AG10803 (cell line): ENCODE data around the gene ATP11C.

Source experiments
- DNase-seq: peaks from one replicate; pipeline ENCODE4 v3.0.0; 2010; ENCODE audit warnings: low read depth
- H3K4me3 ChIP-seq: 2 replicates; pipeline ENCODE4 v1.5.1; 2011; ENCODE audit warnings: mild to moderate bottlenecking, low read length, control low read depth
- CTCF ChIP-seq: conservative IDR thresholded peaks from 2 replicates; pipeline ENCODE4 v1.5.1; 2011; ENCODE audit warnings: mild to moderate bottlenecking, low read length, control low read depth, inconsistent platforms

Gene ATP11C

GRCh38 chrX:139762400-139763183 lies 170.3 kb downstream of the ATP11C start:
- DNase-seq = peak; percentile 22
- TF ChIP-seq CTCF = no peak

GRCh38 chrX:139759637-139760036 lies 173.2 kb downstream of the ATP11C start:
- TF ChIP-seq CTCF = peak; percentile 60
- DNase-seq = peak; percentile 26
- no peak overlapping the region for H3K4me3 ChIP-seq

More at GRCh38 chrX:139762400-139763183, 170.3 kb downstream of the ATP11C start:
- H3K4me3 ChIP-seq = no peak overlapping the region

- H3K4me3 ChIP-seq = no peak overlapping the region
- TF ChIP-seq CTCF = no peak
- no peak for DNase-seq
Observed at GRCh38 chrX:139758809-139759208, 174.0 kb downstream of the ATP11C start.

- no peak for TF ChIP-seq CTCF
- DNase-seq = no peak
- no peak overlapping the region for H3K4me3 ChIP-seq
Observed at GRCh38 chrX:139758250-139758649, 174.6 kb downstream of the ATP11C start.

GRCh38 chrX:139751053-139751452 lies 181.8 kb downstream of the ATP11C start:
- DNase-seq = no peak
- TF ChIP-seq CTCF = no peak
- no peak overlapping the region for H3K4me3 ChIP-seq

DNA sequence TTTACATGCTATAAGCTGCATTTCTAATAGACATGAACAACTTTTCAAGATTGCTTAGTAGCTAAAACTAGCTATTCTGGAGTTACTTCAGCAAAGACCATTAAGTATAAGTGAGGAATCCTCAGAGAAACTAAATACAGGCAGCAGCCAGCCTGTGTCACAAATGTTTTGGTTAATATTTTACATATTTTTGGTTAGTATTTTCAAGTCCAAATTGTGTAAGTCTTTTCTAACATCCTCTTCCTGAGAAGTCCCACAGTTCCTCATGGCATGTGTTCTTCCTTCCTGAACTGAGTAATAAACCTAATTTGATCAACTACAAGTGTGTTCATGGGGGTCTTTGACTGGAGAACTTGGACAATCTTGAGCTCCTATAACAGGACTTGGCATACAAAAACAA lies 182.5 kb downstream of the ATP11C start:
- no peak for TF ChIP-seq CTCF
- peak; percentile 70 for DNase-seq
- no peak overlapping the region for H3K4me3 ChIP-seq

DNA sequence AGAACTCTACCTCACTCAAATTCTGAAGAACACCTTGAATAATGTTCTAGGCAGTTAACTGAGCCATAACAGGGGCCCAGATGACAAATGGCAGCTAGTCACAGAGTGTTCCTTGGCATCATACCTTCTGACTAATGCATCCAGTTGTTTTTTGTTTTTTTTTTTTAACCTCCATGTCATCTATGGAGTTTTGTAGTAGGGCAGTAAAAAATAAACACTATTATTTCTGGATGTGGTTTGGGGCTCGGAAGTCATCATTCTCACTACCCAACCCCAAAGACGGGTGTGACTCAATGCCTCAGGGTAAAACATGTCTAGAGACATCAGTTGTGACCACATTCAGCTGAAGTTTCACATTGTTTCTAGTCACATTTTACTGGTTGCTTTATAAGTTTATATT lies 193.7 kb downstream of the ATP11C start:
- DNase-seq = peak; percentile 67
- no peak overlapping the region for H3K4me3 ChIP-seq
- TF ChIP-seq CTCF = no peak
